GM12878 (cell line): ENCODE results near the gene APOBEC3B. TPM values are rescaled to one million over a fixed set of nuclear protein-coding genes. Genes with fewer than 3 reads are reported as not detected.

Experiments
- ATF7 ChIP-seq: fragments of 450-650 bp; IDR thresholded peaks from 2 replicates; pipeline ENCODE4 v1.6.1; 2016; ENCODE audit warnings: low read depth, mild to moderate bottlenecking
- BCL11A ChIP-seq: IDR thresholded peaks from 2 replicates; pipeline ENCODE4 v1.6.1; 2011; ENCODE audit warnings: low read depth, low read length
- CBFB ChIP-seq: IDR thresholded peaks from 2 replicates; pipeline ENCODE4 v1.6.1; 2016; ENCODE audit warnings: antibody characterized with exemption, low read depth
- CHD4 ChIP-seq: fragments of 200-600 bp; sonication (generic); IDR thresholded peaks from 2 replicates; pipeline ENCODE4 v1.6.1; 2016; ENCODE audit warnings: mild to moderate bottlenecking
- DPF2 ChIP-seq: fragments of 450-650 bp; IDR thresholded peaks from 2 replicates; pipeline ENCODE4 v1.6.1; 2017; ENCODE audit warnings: mild to moderate bottlenecking
- ETV6 ChIP-seq, 2 experiments: fragments of 450-650 bp in 1 of 2; IDR thresholded peaks in 1 of 2; conservative IDR thresholded peaks in 1 of 2; 2 replicates each; pipeline ENCODE4 v1.6.1; 2014; ENCODE audit warnings: antibody characterized with exemption in 1 of 2, borderline replicate concordance in 1 of 2, low read depth in 1 of 2, mild to moderate bottlenecking in 1 of 2, moderate library complexity in 1 of 2
- FOXK2 ChIP-seq: fragments of 450-650 bp; IDR thresholded peaks from 2 replicates; pipeline ENCODE4 v1.6.1; 2017; ENCODE audit warnings: mild to moderate bottlenecking, moderate library complexity
- FOXM1 ChIP-seq: IDR thresholded peaks from 2 replicates; pipeline ENCODE4 v1.6.1; 2012; ENCODE audit warnings: low read depth, mild to moderate bottlenecking, inconsistent platforms, low read length, moderate library complexity
- IRF4 ChIP-seq: IDR thresholded peaks from 2 replicates; pipeline ENCODE4 v1.6.1; 2011; ENCODE audit warnings: low read depth, low read length
- JUNB ChIP-seq: IDR thresholded peaks from 2 replicates; pipeline ENCODE4 v1.6.1; 2016; ENCODE audit warnings: antibody characterized with exemption, mild to moderate bottlenecking
- JUND ChIP-seq: IDR thresholded peaks from 2 replicates; pipeline ENCODE4 v1.6.1; 2012; ENCODE audit warnings: low read depth, mild to moderate bottlenecking, low read length, improper control_type of control experiment, moderate library complexity
- MXI1 ChIP-seq: fragments of 150-350 bp; IDR thresholded peaks from 2 replicates; pipeline ENCODE4 v1.6.1; 2011; ENCODE audit warnings: low read depth, mild to moderate bottlenecking, inconsistent platforms, low read length, improper control_type of control experiment
- PAX5 ChIP-seq: IDR thresholded peaks from 2 replicates; pipeline ENCODE4 v1.6.1; 2011; ENCODE audit warnings: low read depth, low read length, borderline replicate concordance
- SIN3A ChIP-seq: IDR thresholded peaks from 2 replicates; pipeline ENCODE4 v1.6.1; 2012; ENCODE audit warnings: low read depth, low read length, improper control_type of control experiment
- TCF12 ChIP-seq: IDR thresholded peaks from 2 replicates; pipeline ENCODE4 v1.6.1; 2011; ENCODE audit warnings: low read depth, mild to moderate bottlenecking, low read length
- ZBED1 ChIP-seq: IDR thresholded peaks from 2 replicates; pipeline ENCODE4 v1.6.1; 2016; ENCODE audit warnings: borderline replicate concordance
- polyA plus RNA-seq, 11 experiments: library from polyadenylated mRNA; depleted of rRNA in 4 of 11; unstranded in 6 of 11; stranded (reverse) in 5 of 11; fragments of >200 nt; fragmentation: Nextera tagmentation in 4 of 11; fragmentation: Illumina TruSeq in 1 of 11; extraction: Ambion mirVana in 4 of 11; extraction: Trizol in 1 of 11; gene quantifications; 1 replicate in 1 of 11; 2 replicates in 10 of 11; pipeline versions ENCODE4 v1.2.1 to v1.2.3, GENCODE V29; 2011 to 2016; ENCODE audit warnings: inconsistent platforms in 2 of 11, missing spikeins in 2 of 11, low read depth in 1 of 11
- total RNA-seq, 4 experiments: library from RNA; depleted of rRNA in 3 of 4; stranded (reverse); fragments of >200 nt in 3 of 4; fragmentation: Illumina TruSeq in 1 of 4; extraction: Trizol in 1 of 4; gene quantifications; 2 replicates each; pipeline versions ENCODE4 v1.2.1 to v1.2.3, GENCODE V29; 2013 to 2021
- TF ChIP-seq, protein P1 (sequence below): fragments of 450-650 bp; IDR thresholded peaks from 2 replicates; pipeline ENCODE4 v1.6.1; 2017; ENCODE audit warnings: mild to moderate bottlenecking, low read depth, inconsistent platforms; ENCODE audit not compliant: poor library complexity, severe bottlenecking
- TF ChIP-seq, protein P2 (sequence below): IDR thresholded peaks from 2 replicates; pipeline ENCODE4 v1.6.1; 2012; ENCODE audit warnings: low read depth, low read length, improper control_type of control experiment
- TF ChIP-seq, protein P3 (sequence below): IDR thresholded peaks from 2 replicates; pipeline ENCODE4 v1.6.1; 2012; ENCODE audit warnings: mild to moderate bottlenecking, low read depth, low read length
- TF ChIP-seq, protein P4 (sequence below): IDR thresholded peaks from 2 replicates; pipeline ENCODE4 v1.6.1; 2012; ENCODE audit warnings: low read length, inconsistent platforms
- TF ChIP-seq, protein P5 (sequence below): IDR thresholded peaks from 2 replicates; pipeline ENCODE4 v1.6.1; 2011; ENCODE audit warnings: low read depth, low read length, improper control_type of control experiment, borderline replicate concordance

APOBEC3B gene
- total and polyA plus RNA-seq, 10 of the 15 experiments (the other 5 are each of a cell fraction or from before 2014, with no cell fraction given): 2.4 to 75.1 (median 30.9) TPM

DNA sequence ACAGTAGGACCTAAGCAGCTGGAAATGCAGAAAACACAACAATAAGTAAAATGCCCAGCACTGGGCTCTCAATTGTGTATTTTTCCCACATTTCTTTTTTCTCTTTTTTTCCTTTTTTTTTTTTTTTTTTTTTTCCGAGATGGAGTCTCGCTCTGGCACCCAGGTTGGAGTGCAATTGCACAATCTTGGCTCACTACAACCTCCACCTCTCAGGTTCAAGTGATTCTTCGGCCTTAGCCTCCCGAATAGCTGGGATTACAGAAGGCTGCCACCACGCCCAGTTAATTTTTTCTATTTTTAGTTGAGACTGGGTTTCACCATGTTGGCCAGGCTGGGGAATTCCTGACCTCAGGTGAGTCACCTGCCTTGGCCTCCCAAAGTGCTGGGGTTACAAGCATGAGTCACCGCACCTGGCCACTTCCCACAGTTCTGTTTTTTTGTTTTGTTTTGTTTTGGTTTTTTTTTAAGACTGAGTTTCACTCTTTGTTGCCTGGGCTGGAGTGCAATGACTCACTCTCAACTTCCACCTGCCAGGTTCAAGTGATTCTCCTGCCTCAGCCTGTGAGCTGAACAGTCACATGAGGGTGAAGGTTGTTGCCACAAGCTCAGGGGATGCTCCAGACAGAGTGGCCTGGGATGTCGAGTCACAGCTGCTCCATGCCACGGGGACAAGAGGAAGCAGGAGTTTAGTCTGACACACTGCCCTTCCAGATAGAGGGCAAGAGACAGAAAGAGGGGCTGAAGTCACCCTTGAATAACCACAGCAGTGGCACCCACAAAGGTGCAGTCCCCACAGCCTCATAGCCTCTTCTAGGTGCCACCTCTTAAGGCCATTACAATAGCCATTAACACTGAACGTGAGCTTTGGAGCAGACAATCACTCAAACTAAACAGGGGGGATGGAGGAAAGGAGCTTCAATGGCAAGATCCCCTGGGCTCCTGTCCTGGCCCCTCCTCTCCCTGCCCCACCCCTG is 2.9 kb downstream of the APOBEC3B start (continued):
- peak; percentile 83 for TF ChIP-seq JUND
- TF ChIP-seq ZBED1: peak; percentile 96
- peak; percentile 89; the same call in 1 of the 2 replicates for TF ChIP-seq CBFB
- TF ChIP-seq CHD4: 0 out of 2 replicates have a peak, but pooled peaks have one; percentile 45
- peak; percentile 37; the same call in 1 of the 2 replicates for TF ChIP-seq SIN3A
- peak; percentile 95 for TF ChIP-seq JUNB
- TF ChIP-seq, protein P1, sequence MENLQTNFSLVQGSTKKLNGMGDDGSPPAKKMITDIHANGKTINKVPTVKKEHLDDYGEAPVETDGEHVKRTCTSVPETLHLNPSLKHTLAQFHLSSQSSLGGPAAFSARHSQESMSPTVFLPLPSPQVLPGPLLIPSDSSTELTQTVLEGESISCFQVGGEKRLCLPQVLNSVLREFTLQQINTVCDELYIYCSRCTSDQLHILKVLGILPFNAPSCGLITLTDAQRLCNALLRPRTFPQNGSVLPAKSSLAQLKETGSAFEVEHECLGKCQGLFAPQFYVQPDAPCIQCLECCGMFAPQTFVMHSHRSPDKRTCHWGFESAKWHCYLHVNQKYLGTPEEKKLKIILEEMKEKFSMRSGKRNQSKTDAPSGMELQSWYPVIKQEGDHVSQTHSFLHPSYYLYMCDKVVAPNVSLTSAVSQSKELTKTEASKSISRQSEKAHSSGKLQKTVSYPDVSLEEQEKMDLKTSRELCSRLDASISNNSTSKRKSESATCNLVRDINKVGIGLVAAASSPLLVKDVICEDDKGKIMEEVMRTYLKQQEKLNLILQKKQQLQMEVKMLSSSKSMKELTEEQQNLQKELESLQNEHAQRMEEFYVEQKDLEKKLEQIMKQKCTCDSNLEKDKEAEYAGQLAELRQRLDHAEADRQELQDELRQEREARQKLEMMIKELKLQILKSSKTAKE: peak; percentile 97
- TF ChIP-seq PAX5: peak; percentile 58; the same call in 1 of the 2 replicates
- TF ChIP-seq ETV6 (conservative IDR thresholded peaks at IDR 0.05 in 1 of 2, IDR thresholded peaks at IDR 0.05 in 1 of 2; ENCODE audit: borderline replicate concordance in 1 of 2, low read depth in 1 of 2): peak in 1 of 2 experiments; percentile 89; a peak in 2 of 4 replicates
- TF ChIP-seq ATF7: peak; percentile 98
- peak; percentile 94 for TF ChIP-seq TCF12
- TF ChIP-seq, protein P2, sequence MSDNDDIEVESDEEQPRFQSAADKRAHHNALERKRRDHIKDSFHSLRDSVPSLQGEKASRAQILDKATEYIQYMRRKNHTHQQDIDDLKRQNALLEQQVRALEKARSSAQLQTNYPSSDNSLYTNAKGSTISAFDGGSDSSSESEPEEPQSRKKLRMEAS: 0 out of 2 replicates have a peak, but pooled peaks have one; percentile 40
- peak; percentile 81 for TF ChIP-seq DPF2
- TF ChIP-seq, protein P3, sequence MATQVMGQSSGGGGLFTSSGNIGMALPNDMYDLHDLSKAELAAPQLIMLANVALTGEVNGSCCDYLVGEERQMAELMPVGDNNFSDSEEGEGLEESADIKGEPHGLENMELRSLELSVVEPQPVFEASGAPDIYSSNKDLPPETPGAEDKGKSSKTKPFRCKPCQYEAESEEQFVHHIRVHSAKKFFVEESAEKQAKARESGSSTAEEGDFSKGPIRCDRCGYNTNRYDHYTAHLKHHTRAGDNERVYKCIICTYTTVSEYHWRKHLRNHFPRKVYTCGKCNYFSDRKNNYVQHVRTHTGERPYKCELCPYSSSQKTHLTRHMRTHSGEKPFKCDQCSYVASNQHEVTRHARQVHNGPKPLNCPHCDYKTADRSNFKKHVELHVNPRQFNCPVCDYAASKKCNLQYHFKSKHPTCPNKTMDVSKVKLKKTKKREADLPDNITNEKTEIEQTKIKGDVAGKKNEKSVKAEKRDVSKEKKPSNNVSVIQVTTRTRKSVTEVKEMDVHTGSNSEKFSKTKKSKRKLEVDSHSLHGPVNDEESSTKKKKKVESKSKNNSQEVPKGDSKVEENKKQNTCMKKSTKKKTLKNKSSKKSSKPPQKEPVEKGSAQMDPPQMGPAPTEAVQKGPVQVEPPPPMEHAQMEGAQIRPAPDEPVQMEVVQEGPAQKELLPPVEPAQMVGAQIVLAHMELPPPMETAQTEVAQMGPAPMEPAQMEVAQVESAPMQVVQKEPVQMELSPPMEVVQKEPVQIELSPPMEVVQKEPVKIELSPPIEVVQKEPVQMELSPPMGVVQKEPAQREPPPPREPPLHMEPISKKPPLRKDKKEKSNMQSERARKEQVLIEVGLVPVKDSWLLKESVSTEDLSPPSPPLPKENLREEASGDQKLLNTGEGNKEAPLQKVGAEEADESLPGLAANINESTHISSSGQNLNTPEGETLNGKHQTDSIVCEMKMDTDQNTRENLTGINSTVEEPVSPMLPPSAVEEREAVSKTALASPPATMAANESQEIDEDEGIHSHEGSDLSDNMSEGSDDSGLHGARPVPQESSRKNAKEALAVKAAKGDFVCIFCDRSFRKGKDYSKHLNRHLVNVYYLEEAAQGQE: 0 out of 2 replicates have a peak, but pooled peaks have one; percentile 29
- 0 out of 2 replicates have a peak, but pooled peaks have one; percentile 39 for TF ChIP-seq IRF4
- TF ChIP-seq, protein P4, sequence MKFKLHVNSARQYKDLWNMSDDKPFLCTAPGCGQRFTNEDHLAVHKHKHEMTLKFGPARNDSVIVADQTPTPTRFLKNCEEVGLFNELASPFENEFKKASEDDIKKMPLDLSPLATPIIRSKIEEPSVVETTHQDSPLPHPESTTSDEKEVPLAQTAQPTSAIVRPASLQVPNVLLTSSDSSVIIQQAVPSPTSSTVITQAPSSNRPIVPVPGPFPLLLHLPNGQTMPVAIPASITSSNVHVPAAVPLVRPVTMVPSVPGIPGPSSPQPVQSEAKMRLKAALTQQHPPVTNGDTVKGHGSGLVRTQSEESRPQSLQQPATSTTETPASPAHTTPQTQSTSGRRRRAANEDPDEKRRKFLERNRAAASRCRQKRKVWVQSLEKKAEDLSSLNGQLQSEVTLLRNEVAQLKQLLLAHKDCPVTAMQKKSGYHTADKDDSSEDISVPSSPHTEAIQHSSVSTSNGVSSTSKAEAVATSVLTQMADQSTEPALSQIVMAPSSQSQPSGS: peak; percentile 97
- TF ChIP-seq MXI1: 0 out of 2 replicates have a peak, but pooled peaks have one; percentile 35
- TF ChIP-seq, protein P5, sequence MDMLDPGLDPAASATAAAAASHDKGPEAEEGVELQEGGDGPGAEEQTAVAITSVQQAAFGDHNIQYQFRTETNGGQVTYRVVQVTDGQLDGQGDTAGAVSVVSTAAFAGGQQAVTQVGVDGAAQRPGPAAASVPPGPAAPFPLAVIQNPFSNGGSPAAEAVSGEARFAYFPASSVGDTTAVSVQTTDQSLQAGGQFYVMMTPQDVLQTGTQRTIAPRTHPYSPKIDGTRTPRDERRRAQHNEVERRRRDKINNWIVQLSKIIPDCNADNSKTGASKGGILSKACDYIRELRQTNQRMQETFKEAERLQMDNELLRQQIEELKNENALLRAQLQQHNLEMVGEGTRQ: peak; percentile 7; the same call in 1 of the 2 replicates
- peak; percentile 87 for TF ChIP-seq BCL11A
- TF ChIP-seq FOXM1: peak; percentile 97
- peak; percentile 72 for TF ChIP-seq FOXK2
